B cell (primary cell): Measurements from ENCODE around the gene SDK2. TPM values are rescaled to one million over a fixed set of nuclear protein-coding genes. Genes with fewer than 3 reads are reported as not detected.

ENCODE experiments used
- ATAC-seq: fragments of 200-7000 bp; cut with Tn5 transposase; one replicate; pipeline ENCODE4 v1.10.0; 2021; ENCODE audit warnings: low read depth, mild to moderate bottlenecking, moderate number of reproducible peaks, moderate library complexity
- CTCF ChIA-PET: fragments of 350-600 bp; sonication (Branson Sonifier 250); formaldehyde crosslinking; loops from one replicate; lab custom pipeline; 2021; ENCODE audit warnings: antibody characterized with exemption, inconsistent platforms; lab: Charles Lee
- POLR2A ChIA-PET: fragments of 350-600 bp; sonication (Branson Sonifier 250); formaldehyde crosslinking; loops from one replicate; lab custom pipeline; 2021; ENCODE audit warnings: antibody characterized with exemption; lab: Charles Lee
- DNase-seq: peaks from one replicate; pipeline ENCODE4 v3.0.0; 2013
- H2AFZ ChIP-seq: 2 replicates; pipeline ENCODE4 v1.6.1; 2012; ENCODE audit warnings: mild to moderate bottlenecking, low read depth, low read length; ENCODE audit not compliant: insufficient read depth, poor library complexity, severe bottlenecking
- H3K27ac ChIP-seq, 2 donors: 1 replicate in 1 of 2; 2 replicates in 1 of 2; pipeline ENCODE4 v1.5.1; 2012 to 2013; ENCODE audit warnings: low read length in 2 of 2, mild to moderate bottlenecking in 2 of 2, moderate library complexity in 1 of 2
- H3K27me3 ChIP-seq, 4 experiments: fragments of 200-600 bp in 1 of 4; sonication (generic) in 1 of 4; replicated peaks in 1 of 4; 1 replicate in 2 of 4; 2 replicates in 2 of 4; pipeline versions ENCODE4 v1.6.1 to v1.7.0; 2013 to 2016; ENCODE audit warnings: low read length in 3 of 4, mild to moderate bottlenecking in 2 of 4, mixed read lengths in 1 of 4, moderate library complexity in 1 of 4; ENCODE audit not compliant: insufficient read depth in 4 of 4, control insufficient read depth in 3 of 4; ENCODE audit errors: control extremely low read depth in 1 of 4
- H3K36me3 ChIP-seq, 2 experiments: replicated peaks in 1 of 2; 1 replicate in 1 of 2; 2 replicates in 1 of 2; pipeline versions ENCODE4 v1.6.1 to v1.7.1; 2013; ENCODE audit warnings: low read length in 1 of 2; ENCODE audit not compliant: insufficient read depth in 2 of 2, control insufficient read depth in 1 of 2; ENCODE audit errors: control extremely low read depth in 1 of 2, extremely low read depth in 1 of 2
- H3K4me1 ChIP-seq, 2 donors: fragments of 200-600 bp in 1 of 2; sonication (generic) in 1 of 2; 1 replicate in 1 of 2; 2 replicates in 1 of 2; pipeline versions ENCODE4 v1.5.1 to v1.6.1; 2013 to 2017; ENCODE audit warnings: low read length in 2 of 2; ENCODE audit not compliant: control insufficient read depth in 2 of 2, insufficient read depth in 2 of 2
- H3K4me2 ChIP-seq: replicated peaks from 2 replicates; pipeline ENCODE3; 2012; ENCODE audit warnings: mild to moderate bottlenecking, low read depth, low read length; ENCODE audit not compliant: poor library complexity, severe bottlenecking
- H3K4me3 ChIP-seq, 5 experiments: fragments of 200-600 bp in 1 of 5; sonication (generic) in 1 of 5; 1 replicate in 3 of 5; 2 replicates in 2 of 5; pipeline versions ENCODE4 v1.5.1 to v1.7.0; 2011 to 2016; ENCODE audit warnings: low read length in 4 of 5, mild to moderate bottlenecking in 4 of 5, low read depth in 2 of 5, control low read depth in 1 of 5, moderate library complexity in 1 of 5; ENCODE audit not compliant: insufficient read depth in 1 of 5; ENCODE audit errors: control extremely low read depth in 1 of 5, extremely low read depth in 1 of 5
- H3K79me2 ChIP-seq: fragments of 200-600 bp; sonication (generic); one replicate; pipeline ENCODE4 v1.6.0; 2016; ENCODE audit warnings: low read length; ENCODE audit not compliant: control insufficient read depth, insufficient read depth
- H3K9ac ChIP-seq: fragments of 200-600 bp; sonication (generic); 2 replicates; pipeline ENCODE4 v1.6.1; 2017; ENCODE audit warnings: mild to moderate bottlenecking, low read length, moderate library complexity
- H3K9me3 ChIP-seq, 3 donors: one replicate each; pipeline versions ENCODE4 v1.6.1 to v1.7.1; 2013; ENCODE audit warnings: low read length in 2 of 3; ENCODE audit not compliant: control insufficient read depth in 2 of 3, insufficient read depth in 1 of 3; ENCODE audit errors: control extremely low read depth in 1 of 3
- H4K20me1 ChIP-seq: 2 replicates; pipeline ENCODE4 v1.6.0; 2012; ENCODE audit warnings: mild to moderate bottlenecking, low read length; ENCODE audit not compliant: insufficient read depth, control insufficient read depth, poor library complexity, severe bottlenecking
- H3K27ac Mint-ChIP-seq: one replicate; pipeline ENCODE4 v1.8.0; 2021; ENCODE audit warnings: mixed read lengths
- H3K27me3 Mint-ChIP-seq: one replicate; pipeline ENCODE4 v1.8.0; 2021; ENCODE audit warnings: mixed read lengths
- H3K4me1 Mint-ChIP-seq: one replicate; pipeline ENCODE4 v1.8.0; 2021; ENCODE audit warnings: mixed read lengths
- H3K4me3 Mint-ChIP-seq: one replicate; pipeline ENCODE4 v1.8.0; 2021; ENCODE audit warnings: mixed read lengths
- H3K9me3 Mint-ChIP-seq: one replicate; pipeline ENCODE4 v1.8.0; 2022; ENCODE audit warnings: mixed read lengths; ENCODE audit not compliant: insufficient read depth
- CTCF ChIP-seq: fragments of 200-600 bp; IDR thresholded peaks from one replicate; pipeline ENCODE4 v1.8.0; 2022; ENCODE audit warnings: antibody characterized with exemption, mild to moderate bottlenecking
- EZH2 ChIP-seq: IDR thresholded peaks from 2 replicates; pipeline ENCODE4 v1.6.1; 2012; ENCODE audit warnings: borderline replicate concordance, low read depth, mild to moderate bottlenecking, moderate library complexity, low read length; ENCODE audit not compliant: insufficient read depth, poor library complexity, severe bottlenecking
- WGBS: methylation state at CpG from one replicate; pipeline ENCODE4 v1.1.5; 2013; ENCODE audit warnings: missing lambda C conversion rate; ENCODE audit not compliant: insufficient coverage; 5-methylcytosine and 5-hydroxymethylcytosine counted together
- intact Hi-C: fragments of 100-400 bp; cut with micrococcal nuclease; formaldehyde crosslinking; loops from one replicate; pipeline ENCODE4 v1.10.0; 2022
- polyA plus RNA-seq: library from polyadenylated mRNA; depleted of rRNA; stranded (reverse); fragments of >200 nt; gene quantifications from 2 replicates; pipeline ENCODE4 v1.2.3, GENCODE V29; 2012
- total RNA-seq, 2 donors: library from RNA; stranded (reverse); fragments of 120-200 nt in 1 of 2; gene quantifications; 1 replicate in 1 of 2; 2 replicates in 1 of 2; pipeline versions ENCODE4 v1.2.3 to v1.2.4, GENCODE V29; 2013 to 2022

Gene SDK2
- total and polyA plus RNA-seq, 2 donors (not counting 1 experiment from before 2014, with no cell fraction given): 3.2 to 13.0 TPM

- Histone ChIP-seq H3K4me1 (peaks cover 0 to 13% of the 10 kb centered on the region in 2 donors), H3K27me3 (peaks cover 0 to 5% (median 1%) of the 10 kb centered on the region in 4 experiments), H3K27ac (no peak overlapping the region), H2AFZ (no peak overlapping the region), H3K4me2 (no peak overlapping the region), H4K20me1 (no peaks in the 10 kb centered on the region), H3K79me2 (no peaks in the 10 kb centered on the region), H3K36me3 (no peaks in the 10 kb centered on the region), H3K9ac (no peak overlapping the region), H3K4me3 (no peak overlapping the region), H3K9me3 (peaks cover 0 to 3% (median 0%) of the 10 kb centered on the region in 3 donors)
- Mint-ChIP-seq H3K4me1 (peaks cover 14% of the 10 kb centered on the region), H3K4me3 (no peak overlapping the region), H3K27me3 (peaks cover 26% of the 10 kb centered on the region), H3K9me3 (no peaks in the 10 kb centered on the region), H3K27ac (no peak overlapping the region)
- no peak for ATAC-seq
- CTCF ChIA-PET: no interaction called here
- POLR2A ChIA-PET: no interaction called here
- intact Hi-C loops: no loop called here
- no peak for TF ChIP-seq CTCF
- TF ChIP-seq EZH2: no peak
- 90% methylated on average over 7 of the region's 9 CpGs for WGBS
- no peak for DNase-seq
These were observed 350.7 kb downstream of the SDK2 start for GRCh38 chr17:73293480-73293911.

DNA sequence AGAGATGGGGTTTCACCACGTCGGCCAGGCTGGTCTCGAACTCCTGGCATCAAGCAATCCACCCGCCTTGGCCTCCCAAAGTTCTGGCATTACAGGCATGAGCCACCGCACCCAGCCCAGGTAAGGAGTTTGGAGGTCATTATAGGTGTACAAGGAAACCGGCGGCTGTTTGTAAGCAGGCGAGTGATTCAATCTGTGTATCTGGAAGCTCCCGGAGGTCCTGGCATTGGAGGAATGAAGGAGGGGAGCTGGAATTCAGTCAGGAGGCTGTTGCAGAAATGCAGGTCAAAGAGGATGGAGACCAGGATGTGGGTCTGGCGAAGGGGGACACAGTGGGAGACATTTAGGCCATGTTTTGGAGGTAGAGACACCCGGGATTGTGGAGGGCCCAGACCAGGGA is 351.2 kb downstream of the SDK2 start:
- Mint-ChIP-seq H3K27ac (no peak overlapping the region), H3K4me3 (no peak overlapping the region), H3K4me1 (peaks cover 14% of the 10 kb centered on the region), H3K27me3 (peaks cover 23% of the 10 kb centered on the region), H3K9me3 (no peaks in the 10 kb centered on the region)
- CTCF ChIA-PET: no interaction called here
- TF ChIP-seq EZH2 (no peak), CTCF (no peak)
- POLR2A ChIA-PET: no interaction called here
- no peak for DNase-seq
- no peaks in the 10 kb centered on the region for H4K20me1 ChIP-seq
- H3K79me2 ChIP-seq: no peaks in the 10 kb centered on the region
- no peak overlapping the region for H3K9ac ChIP-seq
- no peak for ATAC-seq
- no peak overlapping the region for H3K27ac ChIP-seq
- no peak overlapping the region for H2AFZ ChIP-seq
- no peak overlapping the region for H3K4me3 ChIP-seq
- peaks cover 0 to 13% of the 10 kb centered on the region in 2 donors for H3K4me1 ChIP-seq
- intact Hi-C loops: no loop called here
- peaks cover 0 to 3% (median 0%) of the 10 kb centered on the region in 3 donors for H3K9me3 ChIP-seq
- no peaks in the 10 kb centered on the region for H3K36me3 ChIP-seq
- WGBS: 92% methylated on average over 11 of the region's 11 CpGs
- peaks cover 0 to 3% (median under 1%) of the 10 kb centered on the region in 4 experiments for H3K27me3 ChIP-seq
- H3K4me2 ChIP-seq: no peak overlapping the region
